GM23248 (cell line): ENCODE data around the gene PML.

Source experiments
- EZH2 ChIP-seq: fragments of 200-600 bp; sonication (generic); IDR thresholded peaks from 2 replicates; pipeline ENCODE4 v1.6.1; 2018; ENCODE audit warnings: antibody characterized with exemption, mild to moderate bottlenecking; ENCODE audit not compliant: insufficient read depth, poor library complexity, severe bottlenecking
- EZH2phosphoT487 ChIP-seq: fragments of 200-600 bp; sonication (generic); IDR thresholded peaks from 2 replicates; pipeline ENCODE4 v1.6.1; 2018; ENCODE audit warnings: antibody characterized with exemption, moderate library complexity, mild to moderate bottlenecking, low read depth; ENCODE audit not compliant: insufficient read depth

GRCh38 chr15:73992594-73992898 is 2.0 kb upstream of the PML start:
- TF ChIP-seq EZH2phosphoT487 (no peak), EZH2 (no peak)
